ENCODE results near the gene COL23A1. TPM values are rescaled to one million over a fixed set of nuclear protein-coding genes. Genes with fewer than 3 reads are reported as not detected.
"Not testable (repeated sequence)": the region's sequence is repeated elsewhere in the genome, so short reads cannot be mapped to it uniquely, and the experiment has no call there.

COL23A1 gene
- total RNA-seq, 1 donor from 2014 or later, result 16.5 TPM

DNA sequence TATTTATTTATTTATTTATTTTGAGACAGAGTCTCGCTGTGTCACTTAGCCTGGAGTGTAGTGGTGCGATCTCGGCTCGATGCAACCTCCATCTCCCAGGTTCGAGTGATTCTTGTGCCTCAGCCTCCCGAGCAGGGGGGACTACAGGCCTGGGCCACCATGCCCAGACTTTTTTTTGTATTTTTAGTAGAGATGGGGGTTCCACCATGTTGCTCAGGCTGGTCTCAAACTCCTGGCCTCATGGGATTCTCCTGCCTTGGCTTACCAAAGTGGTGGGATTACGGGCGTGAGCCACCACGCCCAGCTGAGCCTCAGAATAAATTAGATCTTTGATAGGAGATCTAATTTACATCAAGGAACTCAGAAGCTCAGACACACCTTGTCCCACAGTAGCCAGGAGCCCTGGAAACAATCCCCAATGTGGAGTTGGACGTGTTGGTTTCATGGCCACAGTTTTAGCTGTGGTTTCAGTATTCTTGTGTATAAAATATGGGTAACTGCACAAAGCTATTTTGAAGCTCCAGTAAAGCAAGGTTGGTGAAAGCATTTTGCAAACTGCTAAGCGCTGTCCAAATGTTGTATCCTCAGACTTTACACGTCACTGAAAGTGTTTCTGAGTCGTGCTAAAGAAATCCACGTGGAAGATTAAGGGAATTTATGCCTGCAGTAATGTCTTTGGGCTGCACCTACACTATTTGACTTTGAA is 388.8 kb downstream of the COL23A1 start:
- intact Hi-C loops (cut with DNase I), result no loop called here
- DNase-seq (ENCODE audit: low spot score), result peak; percentile 24

DNA sequence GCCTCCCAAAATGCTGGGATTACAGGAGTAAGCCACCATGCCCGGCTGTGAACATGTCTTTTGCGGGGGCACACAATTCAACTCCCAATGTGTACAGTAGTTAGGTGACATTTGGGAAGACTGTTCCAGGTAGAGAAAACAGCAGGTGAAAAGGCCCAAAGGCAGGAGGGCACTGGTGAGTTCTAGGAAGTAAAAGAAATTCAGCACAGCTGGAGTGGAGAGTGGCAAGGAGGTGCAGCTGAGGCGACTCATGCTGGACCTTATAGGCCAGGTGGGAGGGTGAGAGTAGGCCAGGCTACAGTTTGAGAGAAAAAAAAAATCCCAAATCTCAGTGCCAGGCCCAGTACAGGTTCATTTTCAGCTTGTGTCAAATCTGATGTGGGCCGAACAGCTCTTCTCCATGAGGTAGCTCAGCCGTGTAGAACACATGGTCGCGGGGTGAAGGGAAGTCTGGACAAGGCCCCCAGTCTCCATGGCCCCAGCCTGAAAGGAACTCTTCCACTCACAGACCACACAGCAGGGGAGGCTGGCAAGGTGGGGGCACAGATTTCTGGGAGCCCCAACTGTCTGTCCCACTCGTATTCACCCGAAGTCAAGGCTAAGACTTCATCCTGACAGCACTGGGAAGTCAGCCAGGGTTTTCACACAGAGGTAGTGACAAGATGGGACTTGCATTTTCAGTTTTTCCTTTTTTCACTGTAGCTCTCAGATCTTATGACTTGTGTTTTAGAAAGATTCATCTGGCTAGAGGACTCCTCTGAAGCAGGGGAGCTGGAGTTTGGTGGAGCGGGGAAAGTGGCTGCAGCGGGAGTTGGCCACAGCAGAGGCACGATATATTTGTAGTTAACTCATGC is 390.4 kb downstream of the COL23A1 start:
- intact Hi-C loops (cut with DNase I), result no loop called here
- peak; percentile 74 for DNase-seq (ENCODE audit: low spot score)

DNA sequence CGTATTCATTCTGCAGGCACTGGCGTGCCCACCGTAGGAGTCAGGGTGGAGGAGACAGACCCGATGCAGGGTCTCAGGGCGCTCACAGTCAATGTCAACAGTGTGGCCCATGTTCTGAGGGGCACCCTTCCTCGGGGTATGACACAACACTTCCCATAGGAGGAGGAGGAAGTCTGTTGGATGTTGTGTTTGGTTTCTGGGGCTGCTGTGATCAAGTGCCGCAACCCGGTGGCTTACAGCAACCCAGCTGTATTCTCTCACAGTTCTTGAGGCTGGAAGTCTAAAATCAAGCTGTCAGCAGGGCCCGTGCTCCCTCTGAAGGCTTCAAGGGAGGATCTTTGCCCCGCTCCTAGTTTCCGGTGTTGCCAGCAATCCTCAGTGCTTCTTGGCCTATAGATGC is 391.5 kb downstream of the COL23A1 start:
- peak; percentile 51 for DNase-seq (ENCODE audit: low spot score)
- intact Hi-C loops (cut with DNase I), result no loop called here

DNA sequence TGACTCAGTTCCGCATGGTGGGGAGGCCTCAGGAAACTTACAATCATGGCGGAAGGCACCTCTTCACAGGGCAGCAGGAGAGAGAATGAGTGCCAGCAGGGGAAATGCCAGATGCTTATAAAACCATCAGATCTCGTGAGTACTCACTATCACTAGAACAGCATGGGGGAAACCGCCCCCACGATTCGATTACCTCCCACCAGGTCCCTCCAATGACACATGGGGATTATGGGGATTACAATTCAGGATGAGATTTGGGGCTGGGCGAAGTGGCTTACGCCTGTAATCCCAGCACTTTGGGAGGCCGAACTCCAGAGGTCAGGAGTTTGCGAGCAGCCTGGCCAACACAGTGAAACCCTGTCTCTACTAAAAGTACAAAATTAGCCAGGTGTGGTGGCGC is 392.0 kb downstream of the COL23A1 start:
- intact Hi-C loops (cut with DNase I), result not testable (repeated sequence)
- peak; percentile 12 for DNase-seq (ENCODE audit: low spot score)

DNA sequence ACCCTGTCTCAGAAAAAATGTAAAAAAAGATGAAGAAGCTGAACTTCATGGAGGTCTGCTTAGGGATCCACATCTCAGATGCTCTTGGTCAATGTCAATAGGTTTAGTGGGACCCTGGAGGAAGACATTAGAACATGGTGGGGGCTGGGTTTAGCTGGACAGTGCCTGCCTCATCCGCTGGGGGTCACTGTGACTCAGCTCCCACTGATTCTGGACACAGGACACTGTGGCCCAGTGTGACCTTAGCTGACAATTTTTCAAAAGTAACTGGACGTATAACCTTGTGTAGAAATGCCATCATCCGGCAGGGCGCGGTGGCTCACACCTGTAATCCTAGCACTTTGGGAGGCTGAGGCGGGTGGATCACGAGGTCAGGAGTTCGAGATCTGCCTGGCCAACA is 393.2 kb downstream of the COL23A1 start:
- DNase-seq (ENCODE audit: low spot score), result peak; percentile 38
- intact Hi-C loops (cut with DNase I), result no loop called here

DNA sequence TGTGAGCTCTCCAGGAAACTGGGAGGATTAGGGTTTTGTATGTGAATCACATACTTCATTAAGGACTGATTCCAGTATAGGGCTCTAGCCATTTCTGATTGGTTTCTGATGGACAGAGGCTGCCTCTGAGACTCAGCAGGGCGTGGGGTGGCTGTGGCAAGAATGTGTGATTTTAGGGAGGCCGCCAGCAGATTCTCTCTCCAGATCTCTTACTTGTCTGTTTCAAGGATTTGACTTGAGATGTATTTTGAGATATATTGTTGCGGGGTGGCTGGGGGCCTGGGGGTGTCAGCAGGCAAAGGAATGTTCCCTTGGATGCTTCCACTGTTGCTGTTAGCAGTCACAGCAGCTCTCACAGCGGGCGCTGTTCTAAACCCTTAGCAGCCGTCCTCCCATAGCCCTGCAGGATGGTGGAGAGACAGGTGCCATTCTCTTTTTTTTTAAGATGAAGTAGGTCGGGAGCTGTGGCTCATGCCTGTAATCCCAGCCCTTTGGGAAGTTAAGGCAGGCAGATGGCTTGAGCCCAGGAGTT is 393.8 kb downstream of the COL23A1 start:
- DNase-seq (ENCODE audit: low spot score), result no peak
- intact Hi-C loops (cut with DNase I), result no loop called here

DNA sequence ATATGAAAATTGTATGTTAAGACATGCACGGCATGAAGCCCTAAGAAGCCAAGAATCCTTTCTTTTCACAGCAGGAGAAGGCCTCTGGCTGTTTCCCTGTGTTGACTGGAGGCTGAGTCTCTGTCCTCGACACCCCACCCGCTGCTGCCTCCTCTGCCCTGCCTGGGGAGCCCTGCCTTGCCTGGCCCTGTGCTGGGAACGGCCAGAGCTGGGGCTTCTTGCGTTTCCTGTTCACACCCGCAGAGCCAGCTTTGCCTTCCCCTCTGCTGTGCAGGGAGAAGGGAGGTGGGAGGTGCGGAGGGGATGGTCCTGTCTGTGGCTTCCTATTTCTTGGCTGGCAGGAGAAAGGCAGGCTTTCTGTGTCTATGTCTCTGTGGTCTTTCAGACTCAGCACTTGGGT is 396.2 kb downstream of the COL23A1 start:
- DNase-seq (ENCODE audit: low spot score), result no peak
- intact Hi-C loops (cut with DNase I), result no loop called here

DNA sequence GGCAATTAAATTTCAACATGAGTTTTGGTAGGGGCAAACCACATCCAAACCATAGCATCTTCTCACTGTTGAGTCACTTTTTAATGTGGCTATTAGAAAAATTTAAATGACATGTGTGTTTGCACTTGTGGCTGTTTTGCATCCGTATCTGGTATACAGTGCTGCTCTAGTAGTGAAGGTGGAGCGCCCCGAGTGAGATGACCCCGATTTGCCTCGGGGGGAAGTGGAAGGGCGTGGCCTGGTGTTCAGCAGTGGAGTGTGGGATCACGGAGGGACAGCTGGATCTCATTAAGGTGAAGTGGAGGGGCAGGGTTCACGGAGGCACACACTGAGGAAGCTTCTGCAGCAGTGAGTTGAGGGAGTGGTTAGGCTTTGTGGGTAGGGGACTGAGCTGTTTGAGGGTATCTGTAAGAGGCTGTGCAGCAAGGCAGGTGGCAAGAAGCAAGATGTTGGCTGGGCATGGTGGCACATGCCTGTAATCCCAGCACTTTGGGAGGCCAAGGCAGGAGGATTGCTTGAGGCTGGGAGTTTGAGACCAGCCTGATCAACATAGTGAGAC is 396.9 kb downstream of the COL23A1 start:
- DNase-seq (ENCODE audit: low spot score), result no peak
- intact Hi-C loops (cut with DNase I), result no loop called here

DNA sequence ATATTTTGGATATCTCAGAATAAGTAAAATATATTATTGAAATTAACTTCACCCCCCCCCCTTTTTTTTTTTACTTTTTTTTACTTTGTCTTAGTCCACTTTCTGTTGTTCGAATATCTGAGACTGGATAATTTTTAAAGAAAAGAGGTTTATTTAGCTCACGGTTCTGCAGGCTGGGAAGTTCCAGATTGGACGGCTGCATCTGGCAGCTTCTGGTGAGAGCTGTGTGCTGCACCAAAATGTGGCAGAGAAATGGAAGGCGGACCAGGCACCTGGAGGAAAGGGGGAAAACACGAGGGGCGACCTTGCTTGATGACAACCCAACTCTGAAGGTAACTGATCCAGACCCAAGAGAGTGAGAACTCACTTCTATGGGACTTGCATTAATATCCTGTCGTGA is 397.4 kb downstream of the COL23A1 start:
- DNase-seq (ENCODE audit: low spot score), result no peak
- intact Hi-C loops (cut with DNase I), result no loop called here

DNA sequence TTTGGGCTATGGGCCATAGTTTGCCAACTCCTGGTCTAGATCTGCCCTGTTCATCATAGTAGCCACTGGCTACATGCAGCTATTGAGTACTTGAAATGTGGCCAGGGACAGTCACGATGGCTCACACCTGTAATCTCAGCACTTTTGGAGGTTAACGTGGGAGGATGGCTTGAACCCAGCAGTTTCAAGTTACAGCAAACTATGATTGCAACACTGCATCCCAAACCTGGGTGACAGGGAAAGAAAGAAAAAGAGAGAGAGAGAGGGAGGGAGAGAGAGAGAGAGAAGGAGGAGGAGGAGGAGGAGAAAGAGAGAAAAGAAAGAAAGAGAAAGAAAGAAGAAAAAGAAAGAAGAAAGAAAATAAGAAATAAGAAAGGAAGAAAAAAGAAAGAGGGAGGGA is 397.9 kb downstream of the COL23A1 start:
- intact Hi-C loops (cut with DNase I), result no loop called here
- DNase-seq (ENCODE audit: low spot score), result no peak

DNA sequence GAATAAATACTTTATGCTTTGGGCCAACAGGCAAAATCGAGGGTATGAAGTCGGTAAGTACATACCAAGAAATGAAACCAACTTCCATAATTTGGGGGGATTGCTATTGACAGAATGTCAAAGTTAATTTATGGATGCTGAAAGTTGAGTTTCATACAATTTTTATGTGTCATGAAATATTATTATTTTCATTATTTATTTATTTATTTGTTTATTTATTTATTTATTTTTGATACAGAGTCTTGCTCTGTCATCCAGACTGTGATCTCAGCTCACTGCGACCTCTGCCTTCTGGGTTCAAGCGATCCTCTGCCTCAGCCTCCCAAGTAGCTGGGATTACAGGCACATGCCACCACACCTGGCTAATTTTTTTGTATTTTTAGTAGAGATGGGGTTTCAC is 398.5 kb downstream of the COL23A1 start:
- DNase-seq (ENCODE audit: low spot score), result no peak
- intact Hi-C loops (cut with DNase I), result no loop called here

DNA sequence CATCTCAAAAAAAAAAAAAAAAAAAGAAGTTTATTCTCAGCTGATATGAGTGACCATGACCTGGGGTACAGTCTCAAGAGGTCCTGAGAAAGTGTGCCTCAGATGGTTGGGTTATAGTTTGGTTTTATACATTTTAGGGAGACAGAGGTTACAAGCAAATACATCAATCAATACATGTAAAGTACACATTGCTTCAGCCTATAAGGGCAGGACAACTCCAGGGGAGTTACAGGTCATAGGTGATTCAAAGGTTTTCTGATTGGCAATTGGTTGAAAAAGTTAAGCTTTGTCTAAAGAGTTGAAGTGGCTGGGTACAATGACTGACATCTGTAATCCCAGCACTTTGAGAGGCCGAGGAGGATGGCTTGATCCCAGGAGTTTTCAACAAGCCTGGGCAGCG is 400.8 kb downstream of the COL23A1 start:
- intact Hi-C loops (cut with DNase I), result no loop called here
- DNase-seq (ENCODE audit: low spot score), result no peak

Other genes starting within 250 kb of the COL23A1 start
- 22.1 TPM for gene CLK4, start 36.7 kb upstream of the COL23A1 start, total RNA-seq
- gene ZNF354A, start 140.3 kb upstream of the COL23A1 start, total RNA-seq, result 7.3 TPM